ENCODE data around the gene DNAH5. TPM values are rescaled to one million over a fixed set of nuclear protein-coding genes. Genes with fewer than 3 reads are reported as not detected.

Gene DNAH5
- polyA plus RNA-seq, 3 donors, result not detected

DNA sequence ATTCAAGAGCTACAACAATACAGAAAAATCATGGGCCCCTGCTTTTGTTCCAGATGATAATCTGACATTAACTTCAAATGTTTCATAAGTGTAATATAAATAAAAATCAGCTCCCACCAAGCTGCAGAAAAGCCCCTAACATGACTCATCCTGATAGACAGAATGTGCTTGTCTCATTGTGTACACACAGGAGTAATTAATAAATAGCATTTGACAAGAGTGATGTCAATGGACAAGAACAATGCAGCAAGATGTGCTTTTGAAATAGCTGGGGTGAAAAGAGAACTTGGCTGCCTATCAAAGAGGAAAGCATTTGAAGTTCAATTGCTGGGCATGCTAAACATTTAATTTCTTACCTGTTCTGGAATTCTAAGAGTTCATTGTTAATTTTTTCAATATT lies 79.2 kb downstream of the DNAH5 start:
- H3K4me2 ChIP-seq (replicated peaks; ENCODE audit: extremely low read depth, low read length, poor library complexity, severe bottlenecking), result no peak overlapping the region
- DNase-seq, result no peak
- H3K4me1 Mint-ChIP-seq, result no peaks in the 10 kb centered on the region
- H3K9me3 Mint-ChIP-seq, result peaks cover 0 to 5% (median 1%) of the 10 kb centered on the region in 7 donors
- no peaks in the 10 kb centered on the region for H3K4me1 ChIP-seq (ENCODE audit: control insufficient read depth in 1 of 2, insufficient read depth in 2 of 2, low read length in 2 of 2)
- no peak overlapping the region for H3K27ac Mint-ChIP-seq
- no peak overlapping the region for H3K9ac ChIP-seq (ENCODE audit: insufficient read depth, low read length, poor library complexity, severe bottlenecking)
- TF ChIP-seq, protein P1, sequence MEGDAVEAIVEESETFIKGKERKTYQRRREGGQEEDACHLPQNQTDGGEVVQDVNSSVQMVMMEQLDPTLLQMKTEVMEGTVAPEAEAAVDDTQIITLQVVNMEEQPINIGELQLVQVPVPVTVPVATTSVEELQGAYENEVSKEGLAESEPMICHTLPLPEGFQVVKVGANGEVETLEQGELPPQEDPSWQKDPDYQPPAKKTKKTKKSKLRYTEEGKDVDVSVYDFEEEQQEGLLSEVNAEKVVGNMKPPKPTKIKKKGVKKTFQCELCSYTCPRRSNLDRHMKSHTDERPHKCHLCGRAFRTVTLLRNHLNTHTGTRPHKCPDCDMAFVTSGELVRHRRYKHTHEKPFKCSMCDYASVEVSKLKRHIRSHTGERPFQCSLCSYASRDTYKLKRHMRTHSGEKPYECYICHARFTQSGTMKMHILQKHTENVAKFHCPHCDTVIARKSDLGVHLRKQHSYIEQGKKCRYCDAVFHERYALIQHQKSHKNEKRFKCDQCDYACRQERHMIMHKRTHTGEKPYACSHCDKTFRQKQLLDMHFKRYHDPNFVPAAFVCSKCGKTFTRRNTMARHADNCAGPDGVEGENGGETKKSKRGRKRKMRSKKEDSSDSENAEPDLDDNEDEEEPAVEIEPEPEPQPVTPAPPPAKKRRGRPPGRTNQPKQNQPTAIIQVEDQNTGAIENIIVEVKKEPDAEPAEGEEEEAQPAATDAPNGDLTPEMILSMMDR (IDR thresholded peaks at IDR 0.05), result no peak
- H3K79me2 ChIP-seq (ENCODE audit: insufficient read depth, low read length), result no peaks in the 10 kb centered on the region
- H3K36me3 ChIP-seq (replicated peaks in 1 of 2; ENCODE audit: control insufficient read depth in 1 of 2, insufficient read depth in 2 of 2, low read length in 2 of 2), result no peaks in the 10 kb centered on the region
- no peak overlapping the region for H2AFZ ChIP-seq (ENCODE audit: insufficient read depth, low read depth, low read length, poor library complexity, severe bottlenecking)
- H3K4me3 ChIP-seq (replicated peaks in 1 of 3; ENCODE audit: low read depth in 2 of 3, low read length in 3 of 3), result no peak overlapping the region
- H3K27ac ChIP-seq (ENCODE audit: low read depth in 1 of 2, low read length in 2 of 2), result no peak overlapping the region
- H3K27me3 ChIP-seq (ENCODE audit: control insufficient read depth in 2 of 2, insufficient read depth in 2 of 2, low read length in 2 of 2), result no peaks in the 10 kb centered on the region
- no peak overlapping the region for H3K4me3 Mint-ChIP-seq
- intact Hi-C loops (cut with micrococcal nuclease), result no loop called here
- H3K9me3 ChIP-seq (replicated peaks in 1 of 2; ENCODE audit: control insufficient read depth in 1 of 2, insufficient read depth in 1 of 2, low read length in 2 of 2), result peaks cover 3 to 4% of the 10 kb centered on the region in 2 donors
- no peaks in the 10 kb centered on the region for H4K20me1 ChIP-seq (ENCODE audit: insufficient read depth, low read length)
- no peaks in the 10 kb centered on the region for H3K27me3 Mint-ChIP-seq (ENCODE audit: low read depth in 3 of 3)
- H3K36me3 Mint-ChIP-seq, result no peaks in the 10 kb centered on the region

DNA sequence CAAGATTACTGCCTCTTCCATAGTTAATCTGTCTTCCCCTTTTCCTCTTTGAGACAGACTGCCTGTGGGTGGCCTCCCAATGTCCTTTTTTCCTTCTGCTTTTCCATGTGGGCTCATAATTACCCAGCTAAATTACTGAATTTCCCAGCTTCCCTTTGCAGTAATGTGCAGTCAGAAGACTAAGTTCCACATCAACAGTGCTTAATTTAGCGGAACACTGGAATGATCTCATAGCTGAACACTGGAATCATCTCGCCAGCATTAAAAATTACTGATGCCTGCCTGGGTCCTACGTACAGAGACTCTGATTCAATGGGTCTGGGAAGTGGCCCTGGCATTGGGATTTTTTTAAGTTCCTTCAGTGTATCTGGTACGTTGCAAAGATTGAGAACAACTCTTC lies 84.3 kb downstream of the DNAH5 start:
- 86% methylated on average over 4 of the region's 4 CpGs for WGBS (ENCODE audit: insufficient coverage)

More for the DNA sequence above, 84.3 kb downstream of the DNAH5 start:
- no peaks in the 10 kb centered on the region for H3K27me3 ChIP-seq (ENCODE audit: control insufficient read depth in 2 of 2, insufficient read depth in 2 of 2, low read length in 2 of 2)
- H3K4me2 ChIP-seq (replicated peaks; ENCODE audit: extremely low read depth, low read length, poor library complexity, severe bottlenecking), result no peak overlapping the region
- intact Hi-C loops (cut with micrococcal nuclease), result no loop called here
- H3K36me3 ChIP-seq (replicated peaks in 1 of 2; ENCODE audit: control insufficient read depth in 1 of 2, insufficient read depth in 2 of 2, low read length in 2 of 2), result no peaks in the 10 kb centered on the region
- H3K9me3 Mint-ChIP-seq, result peaks cover 1 to 13% (median 5%) of the 10 kb centered on the region in 7 donors
- no peak overlapping the region for H3K27ac Mint-ChIP-seq
- H2AFZ ChIP-seq (ENCODE audit: insufficient read depth, low read depth, low read length, poor library complexity, severe bottlenecking), result no peak overlapping the region
- TF ChIP-seq, protein P1 (IDR thresholded peaks at IDR 0.05), result no peak
- H3K9me3 ChIP-seq (replicated peaks in 1 of 2; ENCODE audit: control insufficient read depth in 1 of 2, insufficient read depth in 1 of 2, low read length in 2 of 2), result peaks cover 0 to 5% of the 10 kb centered on the region in 2 donors
- no peak overlapping the region for H3K27ac ChIP-seq (ENCODE audit: low read depth in 1 of 2, low read length in 2 of 2)
- peaks cover 0 to 1% (median 0%) of the 10 kb centered on the region in 3 donors for H3K27me3 Mint-ChIP-seq (ENCODE audit: low read depth in 3 of 3)
- no peak overlapping the region for H3K9ac ChIP-seq (ENCODE audit: insufficient read depth, low read length, poor library complexity, severe bottlenecking)
- H4K20me1 ChIP-seq (ENCODE audit: insufficient read depth, low read length), result no peaks in the 10 kb centered on the region
- H3K4me3 ChIP-seq (replicated peaks in 1 of 3; ENCODE audit: low read depth in 2 of 3, low read length in 3 of 3), result no peak overlapping the region
- no peaks in the 10 kb centered on the region for H3K79me2 ChIP-seq (ENCODE audit: insufficient read depth, low read length)
- H3K4me3 Mint-ChIP-seq, result no peak overlapping the region
- no peaks in the 10 kb centered on the region for H3K4me1 ChIP-seq (ENCODE audit: control insufficient read depth in 1 of 2, insufficient read depth in 2 of 2, low read length in 2 of 2)
- H3K4me1 Mint-ChIP-seq, result no peaks in the 10 kb centered on the region
- no peak for DNase-seq
- no peaks in the 10 kb centered on the region for H3K36me3 Mint-ChIP-seq
